Stimulated activated CD4-positive, alpha-beta T cell treated with anti-CD3 and anti-CD28 coated beads, Interleukin-4, amount 100 ng/mL, for 24 hours (primary cell): ENCODE data around the gene RTEL1.

ENCODE experiments used
- DNase-seq: peaks from one replicate; pipeline ENCODE4 v3.0.0-alpha.2; 2020

Gene RTEL1

DNA sequence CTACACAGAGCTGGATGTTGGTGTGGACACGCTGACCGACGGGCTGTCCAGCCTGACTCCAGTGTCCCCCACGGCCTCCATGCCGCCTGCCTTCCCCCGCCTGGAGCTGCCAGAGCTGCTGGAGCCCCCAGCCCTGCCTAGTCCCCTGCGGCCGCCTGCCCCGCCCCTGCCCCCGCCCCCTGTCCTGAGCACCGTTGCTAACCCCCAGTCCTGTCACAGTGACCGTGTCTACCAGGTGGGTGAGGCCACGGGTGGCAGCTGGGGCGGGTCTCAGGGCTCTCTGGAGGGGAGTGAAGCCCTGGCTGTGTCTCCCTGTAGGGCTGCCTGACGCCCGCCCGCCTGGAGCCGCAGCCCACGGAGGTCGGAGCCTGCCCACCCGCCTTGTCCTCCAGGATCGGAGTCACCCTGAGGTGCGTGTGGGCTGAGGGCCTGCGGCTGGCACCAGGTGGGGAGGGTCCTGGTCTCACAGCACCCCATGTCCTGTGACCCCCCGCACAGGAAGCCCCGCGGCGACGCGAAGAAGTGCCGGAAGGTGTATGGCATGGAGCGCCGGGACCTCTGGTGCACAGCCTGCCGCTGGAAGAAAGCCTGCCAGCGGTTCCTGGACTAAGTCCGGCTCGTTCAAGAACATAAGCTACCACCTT, 84.4 kb downstream of the RTEL1 start:
- DNase-seq: no peak

DNA sequence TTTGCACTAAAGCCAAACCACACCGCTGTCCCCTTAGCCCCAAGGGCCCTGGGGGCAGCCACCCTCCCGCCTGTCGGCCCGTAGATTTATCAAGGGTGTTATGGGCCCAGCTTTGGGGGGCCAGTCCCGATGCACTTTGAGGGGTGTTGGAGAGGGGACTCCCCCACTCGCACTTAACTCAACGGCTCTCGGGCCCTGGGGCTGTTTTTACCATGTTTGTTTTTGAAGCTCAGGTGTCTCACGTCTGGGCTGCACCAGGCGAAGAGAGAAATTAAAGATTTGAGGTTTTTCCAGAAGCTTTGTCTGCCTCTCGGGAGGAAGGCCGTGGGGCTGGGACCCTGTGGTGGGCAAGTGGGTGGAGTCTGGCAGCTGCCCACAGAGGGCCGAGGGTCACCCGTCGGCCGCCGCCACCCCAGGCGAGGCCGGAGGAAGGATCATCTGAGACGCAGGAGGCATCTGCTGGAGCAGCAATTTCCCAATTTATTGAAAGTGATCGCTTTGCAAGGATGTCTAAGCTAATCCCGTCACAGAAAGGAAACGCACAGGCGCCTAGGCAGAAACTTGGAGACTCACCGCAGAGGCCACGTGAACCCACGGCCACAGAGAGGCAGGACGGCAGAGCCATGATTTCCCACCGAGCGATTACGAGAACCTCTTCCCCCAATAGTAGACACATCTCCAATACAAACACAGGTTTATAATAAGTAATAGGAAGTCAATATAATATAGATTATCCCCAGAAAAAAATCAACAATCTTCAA, 85.3 kb downstream of the RTEL1 start:
- DNase-seq: no peak

DNA sequence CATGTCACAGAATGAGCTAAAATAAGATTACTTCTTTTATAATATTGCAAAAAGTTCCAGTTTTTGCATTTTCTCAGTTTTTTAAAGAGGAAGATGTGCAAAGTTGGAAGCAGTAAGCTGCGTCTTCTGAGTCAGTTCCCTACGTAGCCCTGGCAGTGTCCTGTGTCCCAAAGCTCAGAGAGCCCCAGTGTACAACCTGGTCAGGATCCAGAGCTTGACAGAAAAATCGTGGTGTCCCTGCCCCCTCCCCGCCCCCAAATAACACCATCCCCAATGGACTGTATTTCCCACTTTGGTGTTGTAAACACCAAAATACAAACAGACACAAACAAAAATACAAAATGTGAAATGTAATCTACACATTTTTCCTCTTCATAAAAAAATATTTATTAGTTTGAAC, 86.0 kb downstream of the RTEL1 start:
- no peak for DNase-seq

- no peak for DNase-seq
Observed at GRCh38 chr20:63744574-63745423, 86.7 kb downstream of the RTEL1 start.

- no peak for DNase-seq
Observed at GRCh38 chr20:63745424-63745805, 87.3 kb downstream of the RTEL1 start.
